Karpas-422 (cell line): Measurements from ENCODE around the gene AKAP8L. TPM values are rescaled to one million over a fixed set of nuclear protein-coding genes. Genes with fewer than 3 reads are reported as not detected.

Experiments used
- DNase-seq: peaks from one replicate; pipeline ENCODE4 v3.0.0-alpha.2; 2015
- H2AFZ ChIP-seq: fragments of 200-600 bp; sonication (generic); 2 replicates; pipeline ENCODE4 v1.6.1; 2014; ENCODE audit warnings: antibody characterized with exemption, low read length, mixed read lengths
- H3K27ac ChIP-seq: fragments of 200-600 bp; sonication (generic); 2 replicates; pipeline ENCODE4 v1.5.1; 2014; ENCODE audit warnings: mild to moderate bottlenecking, low read length, moderate library complexity
- H3K27me3 ChIP-seq: fragments of 200-600 bp; sonication (generic); 2 replicates; pipeline ENCODE4 v1.6.1; 2014; ENCODE audit warnings: low read length, mixed read lengths
- H3K36me3 ChIP-seq: fragments of 200-600 bp; sonication (generic); 2 replicates; pipeline ENCODE4 v1.6.1; 2014; ENCODE audit warnings: low read length, mixed read lengths; ENCODE audit not compliant: insufficient read depth
- H3K4me1 ChIP-seq: fragments of 200-600 bp; sonication (generic); 2 replicates; pipeline ENCODE4 v1.6.1; 2014; ENCODE audit warnings: mild to moderate bottlenecking, low read length, mixed read lengths
- H3K4me2 ChIP-seq: fragments of 200-600 bp; sonication (generic); 2 replicates; pipeline ENCODE4 v1.6.1; 2014; ENCODE audit warnings: low read length, low read depth, mild to moderate bottlenecking; ENCODE audit not compliant: poor library complexity, severe bottlenecking
- H3K4me3 ChIP-seq: fragments of 200-600 bp; sonication (generic); 2 replicates; pipeline ENCODE4 v1.5.1; 2014; ENCODE audit warnings: mild to moderate bottlenecking, antibody characterized with exemption, low read length, mixed read lengths
- H3K79me2 ChIP-seq: fragments of 200-600 bp; sonication (generic); 2 replicates; pipeline ENCODE4 v1.6.1; 2014; ENCODE audit warnings: mild to moderate bottlenecking, low read length, mixed read lengths
- H3K9ac ChIP-seq: fragments of 200-600 bp; sonication (generic); 2 replicates; pipeline ENCODE4 v1.6.0; 2014; ENCODE audit warnings: low read length
- H3K9me2 ChIP-seq: fragments of 200-600 bp; sonication (generic), shearing (Covaris generic); replicated peaks from 2 replicates; pipeline ENCODE4 v1.6.0; 2014; ENCODE audit warnings: mild to moderate bottlenecking, low read length, moderate library complexity; ENCODE audit not compliant: insufficient read depth
- H3K9me3 ChIP-seq: fragments of 300-700, 200-600 bp; sonication (generic); 2 replicates; pipeline ENCODE4 v1.6.1; 2014; ENCODE audit warnings: low read length, mixed read lengths
- H4K20me1 ChIP-seq: fragments of 200-600 bp; sonication (generic); 2 replicates; pipeline ENCODE4 v1.6.1; 2014; ENCODE audit warnings: mild to moderate bottlenecking, antibody characterized with exemption, low read length, low read depth; ENCODE audit not compliant: insufficient read depth
- total RNA-seq: library from RNA; depleted of rRNA; stranded (reverse); fragments of >200 nt; shearing (Covaris generic); gene quantifications from 2 replicates; pipeline ENCODE4 v1.2.3, GENCODE V29; 2014; ENCODE audit warnings: low replicate concordance

AKAP8L gene
- total RNA-seq, 1 experiment from 2014 or later = 82.4 TPM

DNA sequence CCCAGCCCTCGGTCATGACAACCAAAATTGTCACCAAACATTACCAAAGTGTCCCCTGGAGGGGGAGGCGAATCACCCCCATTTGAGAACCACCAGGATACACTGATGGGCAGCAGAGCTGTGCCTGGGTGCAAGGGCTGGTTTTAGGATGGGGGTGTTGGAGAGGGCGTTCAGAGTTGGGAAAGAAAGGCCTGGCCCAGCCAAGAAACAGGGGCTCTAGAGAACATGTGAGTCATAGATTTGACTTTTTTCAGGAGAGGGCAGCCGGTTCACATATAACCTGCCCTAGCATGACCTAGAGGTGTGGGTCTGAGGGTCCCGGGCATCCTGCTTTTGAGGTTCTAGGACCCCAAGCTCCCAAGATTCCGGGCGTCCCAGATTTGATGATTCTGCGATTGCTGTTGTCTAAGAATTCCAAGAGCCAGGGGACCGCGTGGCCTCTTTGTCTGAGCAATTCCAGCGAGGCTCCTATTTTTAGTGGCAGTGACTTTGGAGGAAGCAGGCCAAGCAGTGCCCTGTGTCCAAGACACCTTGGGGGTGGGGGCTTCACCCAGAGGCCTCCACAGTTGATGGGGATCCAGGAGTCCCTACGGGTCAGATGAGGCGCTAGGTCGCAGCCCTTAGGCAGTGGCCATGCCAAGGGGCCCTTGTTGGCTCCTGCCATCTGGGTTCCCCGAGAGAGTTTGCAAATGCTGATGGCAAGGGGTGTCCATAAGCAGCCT is 25.9 kb upstream of the AKAP8L start:
- Histone ChIP-seq H3K9me3 (no peaks in the 10 kb centered on the region), H3K4me3 (no peak overlapping the region), H2AFZ (no peak overlapping the region), H3K27me3 (no peaks in the 10 kb centered on the region), H3K79me2 (no peaks in the 10 kb centered on the region), H4K20me1 (0 out of 2 replicates have a peak, but pooled peaks cover 5% of the 10 kb centered on the region), H3K9ac (no peak overlapping the region), H3K27ac (no peak overlapping the region), H3K9me2 (no peaks in the 10 kb centered on the region), H3K36me3 (no peaks in the 10 kb centered on the region), H3K4me1 (peaks cover 6% of the 10 kb centered on the region), H3K4me2 (no peak overlapping the region)
- no peak for DNase-seq

DNA sequence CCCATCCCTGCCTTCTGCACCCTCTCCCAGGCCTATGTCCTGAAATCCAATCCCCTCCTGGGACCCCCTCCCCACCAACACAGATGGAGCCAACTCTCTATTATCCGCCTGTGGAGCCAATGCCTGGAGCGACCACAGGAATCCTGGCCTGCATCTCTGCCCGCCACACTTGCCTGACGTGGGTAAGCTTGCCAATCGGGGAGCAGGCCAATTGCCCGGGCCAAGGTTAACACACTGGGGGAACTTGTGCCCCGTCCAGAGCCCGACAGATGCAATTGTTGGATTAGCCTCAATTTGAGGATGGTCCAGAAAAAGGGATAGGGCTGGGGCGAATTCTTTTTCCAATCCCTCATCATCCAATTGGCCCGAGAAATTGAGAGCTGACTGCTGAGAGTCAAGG is 25.1 kb upstream of the AKAP8L start:
- Histone ChIP-seq H2AFZ (no peak overlapping the region), H3K9me3 (no peaks in the 10 kb centered on the region), H3K27ac (no peak overlapping the region), H3K9ac (no peak overlapping the region), H4K20me1 (0 out of 2 replicates have a peak, but pooled peaks cover 5% of the 10 kb centered on the region), H3K36me3 (no peaks in the 10 kb centered on the region), H3K9me2 (no peaks in the 10 kb centered on the region), H3K4me3 (no peak overlapping the region), H3K27me3 (no peaks in the 10 kb centered on the region), H3K79me2 (no peaks in the 10 kb centered on the region), H3K4me1 (peaks cover under 1% of the 10 kb centered on the region; the same call in 1 of the 2 replicates), H3K4me2 (no peak overlapping the region)
- no peak for DNase-seq

GRCh38 chr19:15443325-15443724 is 24.5 kb upstream of the AKAP8L start:
- H3K4me3 ChIP-seq = no peak overlapping the region
- no peaks in the 10 kb centered on the region for H3K36me3 ChIP-seq
- no peak overlapping the region for H2AFZ ChIP-seq
- H3K9me2 ChIP-seq = no peaks in the 10 kb centered on the region
- H3K27me3 ChIP-seq = no peaks in the 10 kb centered on the region
- H4K20me1 ChIP-seq = 0 out of 2 replicates have a peak, but pooled peaks cover 5% of the 10 kb centered on the region
- H3K79me2 ChIP-seq = no peaks in the 10 kb centered on the region
- DNase-seq = no peak
- no peak overlapping the region for H3K27ac ChIP-seq
- H3K9ac ChIP-seq = no peak overlapping the region
- H3K9me3 ChIP-seq = no peaks in the 10 kb centered on the region
- H3K4me2 ChIP-seq = no peak overlapping the region
- H3K4me1 ChIP-seq = no peaks in the 10 kb centered on the region

DNA sequence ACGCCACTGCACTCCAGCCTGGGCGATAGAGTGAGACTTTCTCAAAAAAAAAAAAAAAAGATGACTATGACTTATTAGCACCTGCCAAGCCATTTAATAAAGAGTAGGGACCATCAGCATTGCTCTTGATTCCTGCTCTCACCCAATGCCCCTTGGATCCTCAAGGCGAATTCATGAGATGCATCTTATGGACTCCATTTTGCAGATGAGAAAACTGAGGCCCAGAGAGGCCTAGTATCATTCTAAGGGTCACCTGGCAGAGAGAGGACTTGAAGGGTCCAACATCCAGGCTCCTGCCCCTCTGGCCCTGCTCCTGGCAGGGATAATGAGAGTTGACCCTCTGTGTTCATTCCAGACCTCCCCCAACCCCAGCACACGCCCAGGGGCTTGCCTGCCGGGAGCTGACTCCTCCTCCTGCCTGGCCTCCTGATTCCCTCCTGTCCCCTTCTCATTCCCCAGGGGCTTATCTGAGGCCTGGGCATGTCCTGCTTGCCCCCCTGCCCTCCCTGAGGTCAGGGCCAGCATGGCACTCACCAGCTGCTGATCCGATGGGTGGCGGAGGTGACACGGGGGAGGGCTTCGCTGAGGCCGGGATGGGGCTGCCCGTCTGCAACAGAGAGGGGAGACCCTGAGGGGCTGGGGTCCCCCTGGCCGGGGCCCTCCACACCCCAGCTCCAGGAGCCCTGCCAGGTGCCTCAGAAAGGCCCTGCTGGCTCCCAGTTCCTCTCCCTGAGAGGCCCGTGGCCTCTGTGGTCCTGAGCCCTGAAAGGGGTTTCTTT is 23.5 kb upstream of the AKAP8L start:
- no peak overlapping the region for H3K4me3 ChIP-seq
- no peaks in the 10 kb centered on the region for H3K36me3 ChIP-seq
- no peak overlapping the region for H2AFZ ChIP-seq
- no peak overlapping the region for H3K4me2 ChIP-seq
- H4K20me1 ChIP-seq = 0 out of 2 replicates have a peak, but pooled peaks cover 5% of the 10 kb centered on the region
- H3K9me3 ChIP-seq = no peaks in the 10 kb centered on the region
- H3K79me2 ChIP-seq = no peaks in the 10 kb centered on the region
- no peak overlapping the region for H3K9ac ChIP-seq
- H3K27ac ChIP-seq = no peak overlapping the region
- no peaks in the 10 kb centered on the region for H3K9me2 ChIP-seq
- H3K4me1 ChIP-seq = no peaks in the 10 kb centered on the region
- DNase-seq = no peak
- H3K27me3 ChIP-seq = no peaks in the 10 kb centered on the region

DNA sequence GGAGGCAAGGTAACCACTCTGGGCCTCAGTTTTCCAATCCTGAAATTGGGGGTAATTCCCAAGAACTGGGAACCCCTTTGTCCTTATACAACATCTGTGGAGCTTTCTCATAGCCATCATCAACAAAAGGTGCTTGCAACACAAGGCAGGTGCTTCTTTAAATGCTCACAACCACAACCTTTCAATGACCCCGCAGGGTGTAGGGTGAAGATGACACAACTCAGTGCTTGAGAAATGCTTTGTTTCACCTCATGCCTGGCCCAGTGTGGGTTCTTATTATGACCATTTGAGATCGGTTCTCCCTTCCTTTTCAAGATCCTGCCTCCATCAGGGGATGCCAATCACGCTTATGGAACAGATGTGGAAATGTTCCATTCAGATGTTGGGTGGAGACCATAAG is 22.5 kb upstream of the AKAP8L start:
- no peaks in the 10 kb centered on the region for H3K9me2 ChIP-seq
- no peak overlapping the region for H3K4me3 ChIP-seq
- no peak overlapping the region for H3K9ac ChIP-seq
- no peak overlapping the region for H2AFZ ChIP-seq
- no peaks in the 10 kb centered on the region for H3K9me3 ChIP-seq
- no peak overlapping the region for H3K4me2 ChIP-seq
- no peaks in the 10 kb centered on the region for H3K79me2 ChIP-seq
- H4K20me1 ChIP-seq = no peaks in the 10 kb centered on the region
- DNase-seq = no peak
- H3K27me3 ChIP-seq = no peaks in the 10 kb centered on the region
- H3K36me3 ChIP-seq = no peaks in the 10 kb centered on the region
- H3K27ac ChIP-seq = no peak overlapping the region
- H3K4me1 ChIP-seq = no peaks in the 10 kb centered on the region

- Histone ChIP-seq H3K9me3 (no peaks in the 10 kb centered on the region), H3K27me3 (no peaks in the 10 kb centered on the region), H3K79me2 (no peaks in the 10 kb centered on the region), H3K9ac (no peak overlapping the region), H3K4me3 (no peak overlapping the region), H3K4me1 (no peaks in the 10 kb centered on the region), H3K4me2 (no peak overlapping the region), H2AFZ (no peak overlapping the region), H3K36me3 (no peaks in the 10 kb centered on the region), H3K9me2 (no peaks in the 10 kb centered on the region), H4K20me1 (no peaks in the 10 kb centered on the region), H3K27ac (no peak overlapping the region)
- DNase-seq = no peak
Measured at GRCh38 chr19:15439821-15440641, 21.2 kb upstream of the AKAP8L start.

DNA sequence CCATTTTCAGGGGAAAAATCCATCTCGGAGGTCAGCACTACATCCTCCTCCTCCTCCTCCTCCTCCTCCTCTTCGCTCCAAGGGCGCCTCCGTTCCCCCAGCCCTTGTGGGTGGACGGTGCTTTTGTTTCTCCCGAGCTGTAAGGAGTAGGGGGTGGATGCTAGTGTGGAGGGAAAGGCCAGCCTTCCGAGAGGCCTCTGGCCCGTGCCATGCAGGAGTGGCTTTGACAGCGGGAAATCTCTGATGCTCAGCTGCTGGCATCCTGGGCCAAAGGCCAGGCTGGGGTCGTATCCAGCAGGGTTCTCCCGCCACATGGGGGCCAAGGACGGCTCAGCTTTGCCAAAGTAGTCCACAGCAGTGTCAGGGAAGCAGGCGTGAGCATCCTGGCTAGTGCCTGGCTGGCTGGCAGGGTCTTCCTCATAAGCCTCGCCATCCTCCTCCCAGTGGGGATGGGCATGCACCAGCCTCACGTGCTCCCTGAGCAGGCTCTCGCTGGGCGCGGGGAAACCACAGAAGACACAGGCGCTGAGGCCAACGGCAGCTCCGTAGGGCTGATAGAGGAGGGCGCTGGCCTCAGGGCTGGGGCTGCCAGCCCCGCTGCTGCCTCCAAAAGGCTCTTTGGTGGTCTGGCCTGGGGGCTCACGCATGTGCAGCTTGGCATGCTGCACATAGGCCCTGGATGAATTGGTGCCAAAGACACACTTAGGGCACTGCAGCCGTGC is 20.5 kb upstream of the AKAP8L start:
- Histone ChIP-seq H3K9me2 (no peaks in the 10 kb centered on the region), H3K9ac (no peak overlapping the region), H3K9me3 (no peaks in the 10 kb centered on the region), H4K20me1 (no peaks in the 10 kb centered on the region), H3K36me3 (no peaks in the 10 kb centered on the region), H3K4me2 (no peak overlapping the region), H3K4me3 (no peak overlapping the region), H3K27ac (no peak overlapping the region), H3K79me2 (no peaks in the 10 kb centered on the region), H2AFZ (no peak overlapping the region), H3K4me1 (no peaks in the 10 kb centered on the region), H3K27me3 (no peaks in the 10 kb centered on the region)
- DNase-seq = no peak
